HG03066 (cell line): ENCODE measurements around the gene WNT5A.

Source experiments
- ATAC-seq: cut with Tn5 transposase; IDR thresholded peaks from one replicate; pipeline ENCODE4 v1.9.1; 2021; ENCODE audit warnings: low read depth; ENCODE audit not compliant: unreplicated experiment

Gene WNT5A

GRCh38 chr3:55482496-55483195 is 4.5 kb downstream of the WNT5A start:
- no peak for ATAC-seq

- no peak for ATAC-seq
These were observed 5.2 kb downstream of the WNT5A start for GRCh38 chr3:55481744-55482495.

- ATAC-seq, result no peak
These were observed 6.0 kb downstream of the WNT5A start for GRCh38 chr3:55480911-55481743.

DNA sequence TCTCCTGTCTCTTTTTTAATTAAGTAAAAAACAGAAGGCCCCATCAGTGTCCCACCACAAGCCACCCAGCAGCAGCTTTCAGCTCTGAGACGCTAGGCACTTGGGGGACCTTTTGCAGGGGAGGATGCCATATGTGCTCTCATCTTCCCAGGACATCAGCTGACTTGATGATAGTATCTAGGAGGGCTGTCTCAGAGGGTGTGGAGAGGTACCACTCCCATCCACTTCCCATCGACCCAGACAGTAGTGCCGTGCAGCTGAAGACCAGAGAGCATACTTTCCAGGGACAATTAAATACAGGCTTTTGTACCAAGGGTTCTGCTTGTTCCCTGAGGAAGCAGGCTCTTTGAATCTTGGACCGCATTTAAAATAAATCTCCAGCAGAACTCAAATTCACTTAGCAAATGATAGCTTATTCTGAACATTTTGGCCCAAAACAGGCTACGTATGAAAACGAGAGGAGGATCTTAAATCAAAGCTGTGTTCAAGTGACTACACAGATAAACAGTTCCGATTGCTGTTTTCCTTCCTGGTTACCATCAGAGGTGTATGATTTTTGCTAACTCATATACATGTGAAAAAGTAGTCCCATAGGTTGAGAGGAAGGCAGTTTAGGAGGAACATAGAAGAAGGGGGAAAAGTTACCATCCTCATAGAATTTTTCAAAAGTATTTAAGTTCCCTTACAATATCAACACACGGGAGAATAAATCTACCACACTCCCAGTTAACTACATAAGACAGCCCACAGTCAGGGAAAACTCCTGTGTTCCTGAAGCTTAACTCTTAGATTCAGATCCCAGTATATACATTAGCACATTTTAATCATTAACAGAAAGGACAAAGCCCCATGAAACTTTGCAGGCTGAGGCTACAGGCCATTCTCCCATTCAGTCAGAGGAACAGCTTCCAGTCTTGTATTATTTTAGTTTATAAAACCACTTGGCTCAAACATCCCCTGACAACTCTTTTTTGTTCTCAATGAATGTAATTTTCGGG is 9.5 kb downstream of the WNT5A start:
- ATAC-seq, result no peak

- no peak for ATAC-seq
These were observed 10.6 kb downstream of the WNT5A start for GRCh38 chr3:55476515-55476914.

- no peak for ATAC-seq
These were observed 12.9 kb downstream of the WNT5A start for GRCh38 chr3:55474213-55474632.

GRCh38 chr3:55473788-55474187 is 13.3 kb downstream of the WNT5A start:
- ATAC-seq, result no peak

GRCh38 chr3:55471522-55472280 is 15.4 kb downstream of the WNT5A start:
- no peak for ATAC-seq

- no peak for ATAC-seq
These were observed 16.0 kb downstream of the WNT5A start for GRCh38 chr3:55471084-55471483.

DNA sequence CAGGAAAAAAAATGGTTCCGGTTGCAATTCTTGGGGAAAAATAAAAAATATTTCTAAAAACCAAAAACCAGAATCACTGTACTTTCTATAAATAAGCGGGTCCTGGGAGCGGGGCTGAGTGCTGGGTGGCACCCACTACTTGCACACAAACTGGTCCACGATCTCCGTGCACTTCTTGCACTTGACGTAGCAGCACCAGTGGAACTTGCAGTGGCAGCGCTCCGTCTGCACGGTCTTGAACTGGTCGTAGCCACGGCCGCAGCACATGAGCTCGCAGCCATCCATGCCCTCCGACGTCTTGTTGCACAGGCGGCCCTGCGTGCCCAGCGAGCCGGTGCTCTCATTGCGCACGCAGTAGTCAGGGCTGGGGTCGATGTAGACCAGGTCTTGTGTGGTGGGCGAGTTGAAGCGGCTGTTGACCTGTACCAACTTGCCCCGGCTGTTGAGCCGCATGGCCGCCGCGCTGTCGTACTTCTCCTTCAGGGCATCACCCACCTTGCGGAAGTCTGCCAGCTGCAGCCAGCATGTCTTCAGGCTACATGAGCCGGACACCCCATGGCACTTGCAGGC is 17.1 kb downstream of the WNT5A start:
- ATAC-seq, result no peak

GRCh38 chr3:55468251-55468650 is 18.9 kb downstream of the WNT5A start:
- ATAC-seq, result no peak

DNA sequence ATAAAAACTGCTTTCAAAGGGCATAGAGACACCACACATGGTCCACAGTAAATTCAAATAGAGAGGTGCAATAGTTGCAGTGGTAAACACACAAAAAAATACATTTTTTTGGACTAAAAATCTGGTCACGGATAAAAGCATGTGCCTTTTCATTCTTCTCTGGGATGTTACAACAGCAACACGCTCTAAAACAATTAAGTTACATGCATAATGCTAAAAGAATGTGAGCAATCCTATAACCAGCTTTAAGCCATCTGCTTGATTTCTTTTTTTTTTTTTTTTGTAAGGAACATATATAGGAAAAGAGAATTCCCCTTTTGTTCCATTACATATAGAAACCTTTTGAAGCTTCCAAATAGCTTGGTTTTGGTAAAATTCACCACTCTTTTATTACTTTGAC is 20.0 kb downstream of the WNT5A start:
- no peak for ATAC-seq

DNA sequence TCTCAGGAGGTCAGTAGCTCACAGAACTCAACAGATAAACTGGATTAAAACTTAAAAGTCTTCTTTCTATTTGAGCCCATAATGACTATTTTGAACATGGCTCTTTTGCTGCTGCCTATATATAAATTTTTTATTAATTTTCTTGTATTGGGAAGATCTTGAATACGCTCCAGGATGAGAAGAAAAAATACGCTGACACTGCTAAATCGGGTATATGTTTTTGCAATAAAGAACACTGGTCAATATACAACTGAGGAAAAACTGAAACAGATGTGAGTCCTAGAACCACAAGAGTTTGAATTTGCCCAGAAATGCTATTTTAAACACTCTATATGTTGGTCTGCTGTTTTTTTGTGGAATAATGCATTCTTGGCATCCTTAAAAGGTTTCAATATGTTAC is 20.6 kb downstream of the WNT5A start:
- ATAC-seq, result no peak

GRCh38 chr3:55461896-55462295 is 25.2 kb downstream of the WNT5A start:
- no peak for ATAC-seq

- no peak for ATAC-seq
These were observed 27.3 kb downstream of the WNT5A start for GRCh38 chr3:55459838-55460237.

DNA sequence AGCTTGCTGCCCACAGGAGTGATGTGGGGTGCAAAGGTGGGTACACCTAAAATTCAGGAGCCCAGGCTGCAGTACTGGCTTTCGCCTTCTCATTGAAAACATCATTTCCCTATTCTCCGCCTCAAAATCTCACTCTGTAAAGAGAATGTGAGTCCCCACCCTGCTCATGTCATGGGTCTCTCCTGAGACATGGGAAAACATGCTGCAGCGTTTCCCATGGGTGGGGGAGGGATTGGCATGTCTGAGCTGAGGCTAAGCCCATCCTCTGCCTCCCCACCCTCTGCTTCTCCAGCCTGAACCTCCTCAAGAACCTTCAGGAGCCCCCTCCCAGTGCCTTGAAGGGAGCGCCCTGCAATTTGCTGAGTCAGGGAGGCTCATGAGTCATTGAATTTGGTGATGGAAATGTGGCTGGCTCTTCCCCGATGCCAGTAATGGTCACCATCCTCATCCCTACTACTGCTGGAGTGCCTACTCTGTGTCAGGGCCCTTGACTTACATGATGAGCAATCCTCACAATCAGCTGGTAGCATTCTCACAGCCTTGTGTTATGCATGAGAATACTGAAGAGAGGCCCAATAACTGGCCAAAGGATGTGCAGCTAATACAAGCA is 28.8 kb downstream of the WNT5A start:
- ATAC-seq, result no peak

DNA sequence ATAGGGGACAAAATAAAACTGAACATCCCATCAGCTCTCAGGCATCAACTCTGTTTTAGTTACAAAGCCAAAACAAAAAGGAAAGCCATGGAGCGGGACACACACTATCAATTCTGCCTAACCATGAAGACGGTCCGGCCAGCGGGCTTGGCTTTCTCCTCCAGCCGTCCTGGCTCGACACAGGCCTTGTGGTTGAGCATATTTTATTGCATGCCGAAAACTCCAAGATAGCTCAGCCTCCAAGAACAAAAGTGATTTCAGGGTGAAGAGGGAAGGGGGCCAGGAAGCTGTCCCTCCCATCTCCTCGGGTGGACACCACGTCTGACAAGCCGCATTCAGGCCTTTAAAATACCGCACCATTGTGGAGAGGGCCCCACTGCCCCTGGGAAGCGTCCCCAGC is 31.2 kb downstream of the WNT5A start:
- no peak for ATAC-seq

DNA sequence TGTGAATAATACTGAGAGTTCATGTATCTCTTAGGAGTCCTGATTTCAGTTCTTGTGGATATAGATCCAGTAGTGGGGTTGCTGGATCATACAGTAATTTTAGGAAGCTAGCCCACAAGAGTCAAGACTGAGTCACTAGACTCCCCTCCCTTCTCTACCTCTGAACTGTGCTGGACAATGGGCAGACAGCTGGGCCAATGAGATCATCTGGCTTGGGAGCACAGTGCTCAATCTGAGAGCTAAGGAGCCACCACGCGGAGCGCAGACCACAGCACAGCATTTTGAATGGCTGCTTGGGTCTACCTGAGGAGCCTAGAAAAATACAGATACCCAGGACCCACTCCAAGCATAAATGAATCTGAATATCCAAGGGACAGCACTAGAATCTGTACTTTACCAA is 32.5 kb downstream of the WNT5A start:
- no peak for ATAC-seq
